ENCODE data around the gene PXN.

DNA sequence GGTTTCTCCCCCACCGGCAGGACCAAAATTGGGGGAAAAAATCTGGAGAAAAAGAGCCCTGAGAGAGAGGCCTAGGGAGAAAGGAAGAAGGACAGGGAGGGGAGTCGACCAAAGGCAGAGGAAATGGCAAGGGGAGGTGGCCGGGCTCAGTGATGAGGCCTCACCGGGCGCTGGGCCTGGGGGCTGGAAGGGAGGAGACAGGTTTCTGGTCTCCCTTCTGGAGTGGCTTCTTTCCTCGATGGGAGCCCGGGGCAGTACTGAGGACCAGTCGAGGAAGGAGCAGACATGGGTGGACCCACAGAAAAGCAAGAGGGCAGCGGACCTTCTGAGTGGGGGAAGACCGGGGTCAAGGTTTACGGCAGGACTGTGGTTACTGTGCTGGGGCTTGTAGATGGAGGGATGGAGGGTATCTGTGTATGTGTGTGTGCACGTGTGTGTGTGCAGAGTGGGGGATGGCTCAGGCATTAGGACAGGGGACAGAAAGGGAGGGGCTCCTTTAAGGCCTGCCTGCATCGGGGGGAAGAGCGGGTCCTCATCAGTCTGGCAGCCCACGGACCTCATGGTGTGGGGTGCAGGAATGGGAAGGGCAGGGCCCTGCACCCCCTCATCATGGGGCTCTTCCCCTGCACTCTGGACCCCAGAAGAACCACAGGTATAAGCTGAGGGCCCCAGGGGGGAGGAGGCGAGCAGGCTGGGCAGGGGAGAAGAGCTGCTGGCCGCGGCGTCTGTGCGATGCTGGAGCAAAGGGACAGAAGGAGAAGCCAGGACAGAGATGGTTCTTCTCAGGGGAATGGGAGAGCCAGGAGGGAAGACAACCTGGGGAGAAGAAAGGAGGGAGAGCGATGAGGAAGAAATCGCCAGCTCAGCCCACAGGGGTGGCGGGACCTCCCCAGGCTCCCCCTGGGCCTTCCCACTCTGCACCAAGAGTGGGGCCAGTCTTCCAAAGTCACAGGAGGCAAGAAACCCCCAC, 49.5 kb downstream of the PXN start:
- TF ChIP-seq, protein P1, sequence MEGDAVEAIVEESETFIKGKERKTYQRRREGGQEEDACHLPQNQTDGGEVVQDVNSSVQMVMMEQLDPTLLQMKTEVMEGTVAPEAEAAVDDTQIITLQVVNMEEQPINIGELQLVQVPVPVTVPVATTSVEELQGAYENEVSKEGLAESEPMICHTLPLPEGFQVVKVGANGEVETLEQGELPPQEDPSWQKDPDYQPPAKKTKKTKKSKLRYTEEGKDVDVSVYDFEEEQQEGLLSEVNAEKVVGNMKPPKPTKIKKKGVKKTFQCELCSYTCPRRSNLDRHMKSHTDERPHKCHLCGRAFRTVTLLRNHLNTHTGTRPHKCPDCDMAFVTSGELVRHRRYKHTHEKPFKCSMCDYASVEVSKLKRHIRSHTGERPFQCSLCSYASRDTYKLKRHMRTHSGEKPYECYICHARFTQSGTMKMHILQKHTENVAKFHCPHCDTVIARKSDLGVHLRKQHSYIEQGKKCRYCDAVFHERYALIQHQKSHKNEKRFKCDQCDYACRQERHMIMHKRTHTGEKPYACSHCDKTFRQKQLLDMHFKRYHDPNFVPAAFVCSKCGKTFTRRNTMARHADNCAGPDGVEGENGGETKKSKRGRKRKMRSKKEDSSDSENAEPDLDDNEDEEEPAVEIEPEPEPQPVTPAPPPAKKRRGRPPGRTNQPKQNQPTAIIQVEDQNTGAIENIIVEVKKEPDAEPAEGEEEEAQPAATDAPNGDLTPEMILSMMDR (IDR thresholded peaks at IDR 0.05 in 8 of 11, conservative IDR thresholded peaks at IDR 0.05 in 3 of 11), result no peak
- TF ChIP-seq POLR2AphosphoS5 (IDR thresholded peaks at IDR 0.05), result no peak
